ENCODE results near the gene CPT2.

Gene CPT2

GRCh38 chr1:53220171-53220961 lies 23.7 kb downstream of the CPT2 start, which contains the start of gene CZIB:
CZIB (minus strand) TSS chr1:53220634; CDS start chr1:53220575, 59 bp downstream.
- DNase-seq = peak; percentile 88

- no peak for DNase-seq
These were observed 24.3 kb downstream of the CPT2 start for GRCh38 chr1:53220962-53221286.

- no peak for DNase-seq
These were observed 41.0 kb downstream of the CPT2 start for GRCh38 chr1:53237638-53238037.

GRCh38 chr1:53238197-53239155 lies 41.9 kb downstream of the CPT2 start, which contains the start of gene MAGOH:
MAGOH (minus strand) TSS chr1:53238518; CDS start chr1:53238448, 70 bp downstream.
- DNase-seq = peak; percentile 92

GRCh38 chr1:53241828-53242227 lies 45.2 kb downstream of the CPT2 start:
- no peak for DNase-seq

- no peak for DNase-seq
These were observed 45.8 kb downstream of the CPT2 start for GRCh38 chr1:53242381-53242780.

GRCh38 chr1:53244141-53244540 lies 47.5 kb downstream of the CPT2 start:
- DNase-seq = no peak

GRCh38 chr1:53246261-53247134 lies 49.9 kb downstream of the CPT2 start:
- no peak for DNase-seq

GRCh38 chr1:53249706-53250105 lies 53.1 kb downstream of the CPT2 start:
- DNase-seq = no peak

GRCh38 chr1:53250325-53250724 lies 53.7 kb downstream of the CPT2 start:
- DNase-seq = no peak

- DNase-seq = no peak
These were observed 57.5 kb downstream of the CPT2 start for GRCh38 chr1:53254011-53254640.

GRCh38 chr1:53255031-53255430 lies 58.4 kb downstream of the CPT2 start:
- DNase-seq = no peak

GRCh38 chr1:53256511-53257453 lies 60.2 kb downstream of the CPT2 start:
- DNase-seq = no peak

GRCh38 chr1:53257454-53258081 lies 60.9 kb downstream of the CPT2 start:
- no peak for DNase-seq

- no peak for DNase-seq
These were observed 61.6 kb downstream of the CPT2 start for GRCh38 chr1:53258216-53258615.

- no peak for DNase-seq
These were observed 63.3 kb downstream of the CPT2 start for GRCh38 chr1:53259932-53260331.

GRCh38 chr1:53260631-53261247 lies 64.1 kb downstream of the CPT2 start:
- no peak for DNase-seq

- no peak for DNase-seq
These were observed 65.4 kb downstream of the CPT2 start for GRCh38 chr1:53262000-53262399.

Data from T-helper 9 cell (primary cell).